ENCODE results near the gene MECR.
"Not testable (repeated sequence)": the region's sequence is repeated elsewhere in the genome, so short reads cannot be mapped to it uniquely, and the experiment has no call there.

Gene MECR

GRCh38 chr1:29235955-29236711, 5.4 kb upstream of the MECR start, which contains the start of gene PTPRU:
Gene PTPRU, plus strand, starts transcription at chr1:29236522. Its CDS starts 123 bp downstream, at chr1:29236645.
- peak; percentile 58 for DNase-seq (ENCODE audit: low read depth)

DNA sequence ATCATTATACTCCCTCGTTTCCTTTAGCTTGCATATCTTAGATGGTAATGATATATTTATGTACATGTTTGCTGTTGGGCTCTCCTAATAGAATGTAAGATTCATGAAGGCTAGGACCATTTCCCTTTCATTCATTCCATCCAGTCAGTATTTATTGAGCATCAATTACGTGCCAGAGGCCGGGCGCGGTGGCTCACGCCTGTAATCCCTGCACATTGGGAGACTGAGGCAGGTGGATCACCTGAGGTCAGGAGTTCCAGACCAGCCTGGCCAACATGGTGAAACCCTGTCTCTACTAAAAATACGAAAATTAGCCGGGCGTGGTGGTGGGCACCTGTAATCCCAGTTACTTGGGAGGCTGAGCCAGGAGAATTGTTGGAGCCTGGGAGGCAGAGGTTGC, 4.1 kb upstream of the MECR start:
- not testable (repeated sequence) for DNase-seq (ENCODE audit: low read depth)

- no peak for DNase-seq (ENCODE audit: low read depth)
Measured at GRCh38 chr1:29234471-29234870, 3.7 kb upstream of the MECR start.

GRCh38 chr1:29233693-29234092, 3.0 kb upstream of the MECR start:
- DNase-seq (ENCODE audit: low read depth) = no peak

DNA sequence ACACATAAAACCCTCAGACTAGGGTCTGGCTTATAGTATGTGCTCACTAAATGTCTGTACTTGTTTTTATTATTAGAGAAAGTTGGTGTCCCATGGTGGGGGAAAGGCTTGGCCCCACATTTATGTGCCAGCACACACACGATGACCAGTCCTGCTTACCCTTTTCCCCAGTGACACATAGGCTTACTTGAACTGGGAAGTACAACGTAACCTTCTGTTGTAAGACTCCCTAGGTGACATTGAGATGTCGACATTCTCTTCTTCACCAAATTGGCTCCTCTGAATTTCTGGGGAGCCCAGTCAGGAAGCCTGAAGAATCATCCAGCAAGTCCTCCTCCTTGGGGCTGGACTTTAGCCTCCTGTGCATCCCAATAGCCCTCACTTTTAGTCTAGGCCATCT, 1.7 kb upstream of the MECR start:
- no peak for DNase-seq (ENCODE audit: low read depth)

- no peak for DNase-seq (ENCODE audit: low read depth)
Measured at GRCh38 chr1:29230204-29230552, 556 bp downstream of the MECR start.

- DNase-seq (ENCODE audit: low read depth) = no peak
Measured at GRCh38 chr1:29227511-29227910, 3.2 kb downstream of the MECR start.

DNA sequence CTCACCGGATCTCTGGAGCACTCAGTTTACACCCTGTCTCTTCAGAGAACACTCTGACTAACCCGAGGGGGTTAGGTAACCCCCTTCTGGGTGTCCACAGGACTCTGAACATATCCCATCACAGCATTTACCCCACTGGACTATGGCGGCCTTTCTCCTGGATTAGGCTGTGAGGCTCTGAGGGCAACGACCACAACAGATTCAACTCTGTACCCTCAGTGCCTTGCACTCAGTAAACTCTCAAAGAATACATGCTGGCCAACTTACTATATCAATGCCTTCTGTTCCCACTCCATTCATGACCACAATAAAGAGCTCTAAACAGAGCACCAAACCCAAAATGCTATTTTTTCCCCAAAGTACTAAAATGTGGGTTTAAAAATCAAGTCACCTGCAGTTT, 5.4 kb downstream of the MECR start:
- no peak for DNase-seq (ENCODE audit: low read depth)

- DNase-seq (ENCODE audit: low read depth) = no peak
Measured at GRCh38 chr1:29224356-29224837, 6.3 kb downstream of the MECR start.

DNA sequence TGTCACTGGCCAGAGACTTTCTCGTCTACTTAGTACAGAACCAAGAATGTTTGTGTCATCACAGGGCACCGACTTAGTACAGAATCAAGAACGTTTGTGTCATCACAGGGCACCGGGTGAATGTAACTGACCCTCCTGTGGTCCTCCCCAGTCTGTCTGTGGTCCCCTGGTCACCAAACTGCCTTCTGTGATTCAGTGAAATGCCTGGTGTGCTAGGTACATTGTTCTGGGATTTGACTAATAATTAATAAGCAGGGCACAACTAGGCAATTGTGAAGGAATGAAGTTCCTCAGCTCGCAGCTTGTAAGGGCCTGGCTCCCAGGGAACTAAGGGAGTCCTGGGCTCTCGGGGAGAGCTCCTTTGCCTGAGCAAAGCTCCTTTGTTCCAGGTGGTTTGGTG, 7.2 kb downstream of the MECR start:
- no peak for DNase-seq (ENCODE audit: low read depth)

GRCh38 chr1:29222686-29223085, 8.0 kb downstream of the MECR start:
- DNase-seq (ENCODE audit: low read depth) = no peak

DNA sequence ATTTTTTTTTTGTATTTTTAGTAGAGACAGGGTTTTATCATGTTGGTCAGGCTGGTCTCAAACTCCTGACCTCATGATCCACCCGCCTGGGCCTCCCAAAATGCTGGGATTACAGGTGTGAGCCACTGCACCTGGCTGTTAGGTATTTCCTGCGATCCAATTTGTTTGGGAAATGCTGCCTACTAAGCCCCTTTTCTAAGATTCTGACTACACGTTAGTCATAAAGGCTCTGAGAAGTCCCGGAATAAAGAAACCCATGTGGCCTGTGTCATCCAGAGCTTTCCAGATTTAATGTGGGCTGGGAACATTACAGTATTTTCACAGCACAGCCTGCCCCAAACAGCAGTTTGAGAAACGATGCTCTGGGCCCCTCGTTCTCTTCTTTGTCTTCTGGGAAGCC, 8.5 kb downstream of the MECR start:
- DNase-seq (ENCODE audit: low read depth) = not testable (repeated sequence)

DNA sequence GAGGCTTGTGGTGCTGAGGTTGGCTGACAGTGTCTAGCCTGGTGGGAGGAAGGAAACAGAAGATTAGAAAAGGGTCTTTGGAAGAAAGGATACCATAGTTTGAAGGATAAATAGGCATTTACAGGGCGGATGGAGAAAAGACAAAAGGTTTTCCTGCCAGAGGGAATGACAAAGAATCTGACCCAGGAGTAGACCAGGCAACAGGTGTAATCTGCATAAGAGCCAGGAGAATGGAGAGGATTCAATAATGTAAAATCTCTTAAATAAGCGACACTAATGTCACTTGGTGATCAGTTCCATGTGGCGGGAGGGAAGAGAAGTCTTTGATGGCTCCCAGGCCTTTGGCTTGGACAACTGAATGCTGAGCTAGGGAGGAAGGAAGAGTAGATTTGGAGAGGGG, 9.4 kb downstream of the MECR start:
- DNase-seq (ENCODE audit: low read depth) = no peak

DNA sequence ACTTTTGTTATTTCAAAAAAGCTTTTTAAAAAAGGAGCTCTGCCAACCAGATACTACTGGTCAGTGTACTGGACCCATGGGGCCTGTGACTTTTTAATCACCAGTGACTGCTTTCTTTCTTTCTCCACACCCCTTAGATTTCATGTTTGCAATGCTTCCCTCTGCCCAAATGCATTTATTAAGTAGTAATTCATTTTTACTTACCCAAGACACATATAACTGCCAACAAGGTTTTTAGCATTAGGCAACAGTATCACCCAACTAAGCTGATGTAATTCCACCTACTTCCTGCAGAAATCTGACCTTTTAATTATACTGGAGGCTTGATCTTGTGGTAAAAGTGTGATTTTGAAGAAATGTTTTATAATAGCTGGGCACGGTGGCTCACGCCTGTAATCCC, 12.5 kb downstream of the MECR start:
- no peak for DNase-seq (ENCODE audit: low read depth)

- no peak for DNase-seq (ENCODE audit: low read depth)
Measured at GRCh38 chr1:29217633-29218032, 13.1 kb downstream of the MECR start.

DNA sequence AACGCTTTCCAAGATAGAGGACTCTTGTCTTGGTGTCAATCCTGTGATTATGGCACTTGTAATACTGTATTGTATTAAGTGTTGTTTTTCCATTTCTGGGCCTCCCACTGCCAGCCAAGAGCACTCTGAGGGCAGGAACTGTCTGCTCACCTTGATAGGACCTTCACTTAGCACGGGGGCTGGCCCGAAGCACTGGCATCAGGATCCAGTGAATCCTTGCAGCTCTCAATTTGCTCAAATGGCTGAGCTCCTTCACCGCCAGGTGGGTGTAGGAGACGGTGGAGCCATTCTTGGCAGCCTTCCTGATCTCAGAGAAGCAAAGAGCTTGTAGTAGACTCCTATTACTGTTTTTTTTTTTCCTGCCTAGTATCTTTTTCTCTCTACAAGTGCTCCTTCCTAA, 17.7 kb downstream of the MECR start:
- DNase-seq (ENCODE audit: low read depth) = no peak

DNA sequence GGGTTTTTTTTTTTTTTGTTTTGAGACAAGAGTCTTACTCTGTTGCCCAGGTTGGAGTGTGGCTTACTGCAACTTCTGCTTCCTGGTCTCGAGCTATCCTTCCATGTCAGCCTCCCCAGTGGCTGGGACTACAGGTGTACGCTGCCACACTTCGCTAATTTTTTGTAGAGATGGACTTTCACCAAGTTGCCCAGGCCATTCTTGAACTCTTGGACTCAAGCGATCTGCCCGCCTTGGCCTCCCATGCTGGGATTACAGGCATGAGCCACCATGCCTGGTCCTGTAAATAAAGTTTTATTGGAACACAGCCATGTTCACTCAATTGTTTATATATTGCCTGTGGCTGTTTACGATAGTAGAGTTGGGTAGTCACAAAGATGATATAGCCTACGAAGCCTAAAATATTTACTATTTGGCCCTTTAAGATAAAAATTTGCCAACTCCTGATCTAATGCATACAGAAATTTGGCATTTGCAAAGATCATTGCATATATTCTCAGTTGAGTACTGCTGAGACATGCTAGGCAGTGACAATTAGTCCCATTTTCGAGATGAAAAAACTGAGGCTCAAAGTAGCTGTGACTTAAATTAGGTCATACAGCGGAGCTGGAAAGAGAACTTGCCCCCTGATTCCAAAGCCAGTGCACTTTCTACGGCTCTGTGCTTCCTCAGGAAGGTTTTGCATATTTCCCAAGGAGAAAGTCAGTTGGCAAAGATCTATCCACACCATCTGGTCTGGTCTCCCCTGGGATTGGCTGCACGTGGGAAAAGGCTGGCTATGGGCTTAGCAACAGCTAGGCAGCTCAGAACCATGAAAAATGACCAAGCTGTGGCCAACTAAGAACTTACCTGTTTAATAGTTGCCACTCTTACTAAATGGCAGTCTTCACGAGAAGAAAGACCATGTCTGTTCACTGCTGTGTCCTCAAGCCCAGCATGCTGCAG, 19.4 kb downstream of the MECR start:
- DNase-seq (ENCODE audit: low read depth) = no peak

DNA sequence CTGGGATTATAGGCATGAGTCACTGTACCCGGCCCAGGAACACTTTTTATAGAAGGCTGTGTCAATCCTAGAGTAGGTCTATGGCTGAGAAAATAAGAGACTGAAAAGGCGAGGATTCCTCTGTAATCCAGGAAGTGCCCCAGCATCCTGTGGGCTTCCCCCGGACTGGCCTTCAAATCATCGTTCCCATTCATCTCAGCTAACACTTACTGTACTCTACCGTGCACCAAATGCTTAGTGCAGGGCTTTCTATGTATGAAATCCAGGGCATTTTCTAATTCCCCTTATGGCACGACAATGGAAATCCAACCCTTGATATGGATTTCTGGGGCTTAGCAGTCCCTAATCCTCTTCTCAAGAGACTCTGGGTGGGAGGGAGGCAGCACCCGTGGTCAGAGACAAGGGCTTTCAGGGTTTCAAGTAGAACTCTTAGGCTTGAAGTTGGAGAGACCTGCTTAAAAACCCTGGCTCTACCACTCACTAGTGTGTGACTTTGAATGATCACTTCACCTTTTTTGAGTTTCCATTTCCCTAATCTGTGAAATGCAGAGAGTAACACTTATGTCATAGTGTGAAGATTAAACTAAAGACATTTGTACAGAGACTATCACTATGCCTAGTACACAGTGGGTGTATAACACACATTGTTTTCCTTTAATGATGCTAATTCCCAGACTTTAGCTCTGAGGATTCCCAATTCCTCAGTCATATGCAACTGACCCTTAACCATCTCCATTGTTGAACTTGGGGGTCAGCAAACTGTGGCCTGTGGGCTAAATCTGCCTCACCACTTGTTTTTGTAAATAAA, 20.3 kb downstream of the MECR start:
- DNase-seq (ENCODE audit: low read depth) = no peak

DNA sequence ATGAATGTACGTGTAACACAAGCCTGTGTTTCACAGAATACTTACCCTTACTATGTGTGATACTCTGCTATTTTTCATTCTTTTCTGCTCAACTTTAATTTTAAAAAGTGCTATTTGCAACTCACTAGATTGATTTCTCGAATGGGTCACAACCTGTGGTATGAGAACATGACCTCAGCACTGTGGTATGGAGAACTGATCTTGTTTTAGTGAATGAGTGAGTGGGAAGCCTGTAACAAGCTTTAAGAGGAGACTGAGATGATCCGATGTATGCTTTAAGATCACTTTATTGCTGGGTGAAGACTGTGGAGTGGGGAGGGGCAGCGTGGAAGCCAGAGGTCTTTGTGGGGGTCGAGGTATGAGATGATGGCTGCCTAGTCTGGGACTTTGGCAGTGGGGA, 21.6 kb downstream of the MECR start:
- DNase-seq (ENCODE audit: low read depth) = no peak

GRCh38 chr1:29208442-29208841, 22.3 kb downstream of the MECR start:
- DNase-seq (ENCODE audit: low read depth) = no peak

- DNase-seq (ENCODE audit: low read depth) = peak; percentile 93
Measured at GRCh38 chr1:29202584-29203340, 28.0 kb downstream of the MECR start.

DNA sequence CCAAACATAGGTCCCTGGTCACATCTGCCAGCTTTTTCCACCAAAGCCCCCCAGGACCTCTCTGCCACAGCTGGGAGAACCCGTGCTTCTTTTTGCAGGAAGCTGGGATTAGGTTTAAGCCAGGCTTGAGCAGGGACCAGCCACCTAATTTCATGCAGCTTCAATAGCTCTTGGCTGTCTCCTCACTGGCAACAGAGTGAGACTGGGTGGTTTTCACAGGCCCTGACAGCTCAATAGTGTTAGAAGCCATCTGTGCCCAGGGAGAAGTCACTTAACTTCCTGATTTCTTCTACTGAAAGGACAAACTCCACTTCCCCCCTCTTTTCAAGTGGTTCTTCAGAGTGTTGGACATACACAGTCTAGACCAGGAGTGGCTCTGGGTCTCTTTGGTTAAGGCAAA, 28.7 kb downstream of the MECR start:
- no peak for DNase-seq (ENCODE audit: low read depth)

Data from stimulated activated CD8-positive, alpha-beta memory T cell treated with anti-CD3 and anti-CD28 coated beads, Interleukin-15, amount 100 ng/mL, for 1 hour (primary cell).